Retinal pigment epithelial cell (primary cell): ENCODE measurements around the gene TANGO6.
A peak's percentile ranks its signal among the peaks of the same experiment; 100 is the strongest.

Experiments used
- DNase-seq: peaks from one replicate; pipeline ENCODE4 v3.0.0-alpha.2; 2010; ENCODE audit warnings: low read depth
- H3K4me3 ChIP-seq: 2 replicates; pipeline ENCODE4 v1.5.1; 2011; ENCODE audit warnings: mild to moderate bottlenecking, low read length, control low read depth, moderate library complexity
- TF ChIP-seq, protein P1 (sequence below): conservative IDR thresholded peaks from 2 replicates; pipeline ENCODE4 v1.5.1; 2011; ENCODE audit warnings: low read depth, low read length, control low read depth, inconsistent platforms

TANGO6 gene

DNA sequence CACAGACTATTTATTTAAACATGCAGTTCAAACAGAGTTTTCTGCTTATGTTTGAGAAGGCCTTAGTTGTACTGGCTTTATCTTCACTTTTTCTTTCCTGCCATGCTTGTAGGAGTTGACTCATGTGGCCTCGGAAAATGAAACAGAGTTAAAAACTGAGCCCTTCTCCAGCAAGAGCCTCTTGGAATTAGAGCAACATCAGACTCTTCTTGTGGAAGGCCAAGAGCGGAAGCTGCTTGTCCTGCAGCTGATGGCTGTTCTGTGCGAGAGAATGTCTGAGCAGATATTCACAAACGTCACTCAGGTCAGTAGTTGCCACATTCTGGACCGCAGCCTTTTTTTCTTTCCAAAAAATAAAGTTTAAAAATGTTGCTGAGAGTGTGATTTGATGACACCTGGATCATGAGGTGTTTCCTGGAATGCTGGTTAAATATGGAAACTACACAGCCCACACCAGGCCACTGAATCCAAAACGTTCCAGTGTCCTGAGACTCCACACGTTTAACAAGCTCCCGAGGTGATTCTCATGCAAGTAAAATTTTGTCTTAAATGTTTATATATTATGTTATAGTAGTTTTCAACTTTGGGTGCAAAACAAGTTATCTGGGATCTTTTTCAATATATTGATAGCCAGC is 65.9 kb downstream of the TANGO6 start:
- TF ChIP-seq, protein P1, sequence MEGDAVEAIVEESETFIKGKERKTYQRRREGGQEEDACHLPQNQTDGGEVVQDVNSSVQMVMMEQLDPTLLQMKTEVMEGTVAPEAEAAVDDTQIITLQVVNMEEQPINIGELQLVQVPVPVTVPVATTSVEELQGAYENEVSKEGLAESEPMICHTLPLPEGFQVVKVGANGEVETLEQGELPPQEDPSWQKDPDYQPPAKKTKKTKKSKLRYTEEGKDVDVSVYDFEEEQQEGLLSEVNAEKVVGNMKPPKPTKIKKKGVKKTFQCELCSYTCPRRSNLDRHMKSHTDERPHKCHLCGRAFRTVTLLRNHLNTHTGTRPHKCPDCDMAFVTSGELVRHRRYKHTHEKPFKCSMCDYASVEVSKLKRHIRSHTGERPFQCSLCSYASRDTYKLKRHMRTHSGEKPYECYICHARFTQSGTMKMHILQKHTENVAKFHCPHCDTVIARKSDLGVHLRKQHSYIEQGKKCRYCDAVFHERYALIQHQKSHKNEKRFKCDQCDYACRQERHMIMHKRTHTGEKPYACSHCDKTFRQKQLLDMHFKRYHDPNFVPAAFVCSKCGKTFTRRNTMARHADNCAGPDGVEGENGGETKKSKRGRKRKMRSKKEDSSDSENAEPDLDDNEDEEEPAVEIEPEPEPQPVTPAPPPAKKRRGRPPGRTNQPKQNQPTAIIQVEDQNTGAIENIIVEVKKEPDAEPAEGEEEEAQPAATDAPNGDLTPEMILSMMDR = no peak
- H3K4me3 ChIP-seq = no peak overlapping the region
- DNase-seq = no peak

- no peak for DNase-seq
- H3K4me3 ChIP-seq = no peak overlapping the region
- TF ChIP-seq, protein P1 = no peak
Measured at GRCh38 chr16:68910051-68910450, 66.7 kb downstream of the TANGO6 start.

- DNase-seq = no peak
- H3K4me3 ChIP-seq = no peak overlapping the region
- TF ChIP-seq, protein P1 = no peak
Measured at GRCh38 chr16:68915589-68915988, 72.3 kb downstream of the TANGO6 start.

GRCh38 chr16:68917541-68917940 is 74.2 kb downstream of the TANGO6 start:
- H3K4me3 ChIP-seq = no peak overlapping the region
- DNase-seq = no peak
- TF ChIP-seq, protein P1 = no peak

DNA sequence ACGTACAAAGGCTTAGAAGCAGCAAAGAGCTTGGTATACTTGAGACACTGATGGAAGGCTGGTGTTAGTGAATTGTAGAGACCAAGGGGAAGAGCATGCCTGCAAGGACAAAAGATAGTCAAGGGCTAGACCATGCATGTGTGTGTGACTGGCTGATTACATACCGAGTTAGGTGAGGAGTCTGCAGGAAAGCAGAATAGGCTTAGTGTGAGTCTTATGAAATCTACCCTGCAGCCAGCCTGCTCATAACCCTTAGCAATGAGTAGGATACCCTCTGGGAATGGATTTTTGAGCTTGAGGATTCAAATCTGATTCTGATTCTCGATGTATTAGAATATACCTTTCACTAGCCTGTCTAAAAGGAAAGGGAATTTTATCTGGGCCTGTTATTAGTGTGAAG is 77.0 kb downstream of the TANGO6 start:
- no peak for DNase-seq

DNA sequence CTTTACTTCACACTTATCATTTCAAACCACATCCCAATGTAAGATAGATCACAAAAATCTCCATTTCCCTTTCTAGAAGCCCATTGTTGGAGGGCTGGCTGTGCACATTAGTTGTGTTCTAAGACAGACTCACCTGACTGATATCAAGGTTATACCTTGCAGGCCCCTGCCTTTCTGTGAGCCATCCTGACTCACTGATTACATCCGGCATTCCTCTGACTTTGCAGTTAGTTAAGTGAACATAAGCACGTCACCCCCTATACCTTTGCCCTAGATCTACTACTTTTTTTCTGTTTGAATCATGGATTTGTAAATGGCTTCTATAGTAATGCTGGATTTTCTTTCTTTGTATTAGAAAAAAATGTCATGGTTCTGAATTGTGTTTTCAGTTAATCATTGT is 78.3 kb downstream of the TANGO6 start:
- DNase-seq = peak; percentile 66
- H3K4me3 ChIP-seq = no peak overlapping the region
- TF ChIP-seq, protein P1 = no peak

More for the DNA sequence above, 77.0 kb downstream of the TANGO6 start:
- TF ChIP-seq, protein P1 = no peak
- no peak overlapping the region for H3K4me3 ChIP-seq

- DNase-seq = no peak
- no peak overlapping the region for H3K4me3 ChIP-seq
- TF ChIP-seq, protein P1 = no peak
Measured at GRCh38 chr16:68923116-68923515, 79.8 kb downstream of the TANGO6 start.
